Measurements from ENCODE around the gene C5orf46. TPM values are rescaled to one million over a fixed set of nuclear protein-coding genes. Genes with fewer than 3 reads are reported as not detected.

Gene C5orf46
- total RNA-seq, 5 donors from 2014 or later (not counting 1 experiment from before 2014, with no cell fraction given), result not detected

GRCh38 chr5:147918101-147918685 lies 11.9 kb upstream of the C5orf46 start:
- no peaks in the 10 kb centered on the region for H3K36me3 Mint-ChIP-seq

GRCh38 chr5:147913786-147914185 lies 7.4 kb upstream of the C5orf46 start:
- H3K36me3 Mint-ChIP-seq, result no peaks in the 10 kb centered on the region
- H3K4me1 Mint-ChIP-seq, result no peaks in the 10 kb centered on the region
- ChIA-PET CTCF (no interaction called here), POLR2A (no interaction called here)
- no peaks in the 10 kb centered on the region for H3K36me3 ChIP-seq (ENCODE audit: control insufficient read depth in 2 of 2, extremely low read depth in 1 of 2, insufficient read depth in 1 of 2, low read length in 1 of 2)
- ATAC-seq (replicated peaks in 1 of 4) (no peak), DNase-seq (no peak)
- peaks cover 3% of the 10 kb centered on the region in 2 donors for H3K27me3 Mint-ChIP-seq
- WGBS (ENCODE audit: insufficient coverage), result 71% methylated on average over 1 of the region's 3 CpGs
- no peak overlapping the region for H3K27ac Mint-ChIP-seq
- H3K9me3 ChIP-seq, result no peaks in the 10 kb centered on the region
- H3K4me3 ChIP-seq (ENCODE audit: control insufficient read depth in 1 of 2, extremely low read depth in 1 of 2, low read length in 1 of 2), result no peak overlapping the region
- H3K27me3 ChIP-seq (replicated peaks in 1 of 2; ENCODE audit: control insufficient read depth in 2 of 2, extremely low read depth in 1 of 2, insufficient read depth in 2 of 2, low read length in 1 of 2), result peaks cover 0 to 3% of the 10 kb centered on the region in 2 experiments
- H3K4me1 ChIP-seq (ENCODE audit: control insufficient read depth in 1 of 2, extremely low read depth in 1 of 2, insufficient read depth in 2 of 2, low read length in 2 of 2), result no peaks in the 10 kb centered on the region
- no peak overlapping the region for H3K27ac ChIP-seq (ENCODE audit: low read length)
- no peak overlapping the region for H3K4me3 Mint-ChIP-seq
- H3K9me3 Mint-ChIP-seq, result no peaks in the 10 kb centered on the region

More at GRCh38 chr5:147918101-147918685, 11.9 kb upstream of the C5orf46 start:
- Mint-ChIP-seq H3K27ac (no peak overlapping the region), H3K4me3 (no peak overlapping the region), H3K9me3 (no peaks in the 10 kb centered on the region), H3K4me1 (no peaks in the 10 kb centered on the region), H3K27me3 (peaks cover 2 to 3% of the 10 kb centered on the region in 2 donors)
- no CpG with 5 or more reads among the region's 2 CpGs for WGBS (ENCODE audit: insufficient coverage)
- DNase-seq (no peak), ATAC-seq (replicated peaks in 1 of 4) (no peak)
- no peaks in the 10 kb centered on the region for H3K36me3 ChIP-seq (ENCODE audit: control insufficient read depth in 2 of 2, extremely low read depth in 1 of 2, insufficient read depth in 1 of 2, low read length in 1 of 2)
- H3K4me1 ChIP-seq (ENCODE audit: control insufficient read depth in 1 of 2, extremely low read depth in 1 of 2, insufficient read depth in 2 of 2, low read length in 2 of 2), result no peaks in the 10 kb centered on the region
- no peaks in the 10 kb centered on the region for H3K9me3 ChIP-seq
- peaks cover 0 to 3% of the 10 kb centered on the region in 2 experiments for H3K27me3 ChIP-seq (replicated peaks in 1 of 2; ENCODE audit: control insufficient read depth in 2 of 2, extremely low read depth in 1 of 2, insufficient read depth in 2 of 2, low read length in 1 of 2)
- no peak overlapping the region for H3K4me3 ChIP-seq (ENCODE audit: control insufficient read depth in 1 of 2, extremely low read depth in 1 of 2, low read length in 1 of 2)
- POLR2A ChIA-PET, result no interaction called here
- CTCF ChIA-PET, result no interaction called here
- H3K27ac ChIP-seq (ENCODE audit: low read length), result no peak overlapping the region

GRCh38 chr5:147912011-147912410 lies 5.7 kb upstream of the C5orf46 start:
- no peak overlapping the region for H3K27ac Mint-ChIP-seq
- peaks cover 0 to 8% (median 0%) of the 10 kb centered on the region in 3 donors for H3K9me3 Mint-ChIP-seq
- H3K36me3 Mint-ChIP-seq, result no peaks in the 10 kb centered on the region
- DNase-seq, result no peak
- Histone ChIP-seq H3K27ac (ENCODE audit: low read length) (no peak overlapping the region), H3K4me3 (ENCODE audit: control insufficient read depth in 1 of 2, extremely low read depth in 1 of 2, low read length in 1 of 2) (no peak overlapping the region), H3K36me3 (ENCODE audit: control insufficient read depth in 2 of 2, extremely low read depth in 1 of 2, insufficient read depth in 1 of 2, low read length in 1 of 2) (no peaks in the 10 kb centered on the region), H3K9me3 (no peaks in the 10 kb centered on the region), H3K27me3 (replicated peaks in 1 of 2; ENCODE audit: control insufficient read depth in 2 of 2, extremely low read depth in 1 of 2, insufficient read depth in 2 of 2, low read length in 1 of 2) (peaks cover 0 to 3% of the 10 kb centered on the region in 2 experiments), H3K4me1 (ENCODE audit: control insufficient read depth in 1 of 2, extremely low read depth in 1 of 2, insufficient read depth in 2 of 2, low read length in 2 of 2) (no peaks in the 10 kb centered on the region)
- no peak for ATAC-seq (replicated peaks in 1 of 4)
- H3K4me3 Mint-ChIP-seq, result no peak overlapping the region
- H3K4me1 Mint-ChIP-seq, result no peaks in the 10 kb centered on the region
- no CpG with 5 or more reads among the region's 1 CpG for WGBS (ENCODE audit: insufficient coverage)
- H3K27me3 Mint-ChIP-seq, result peaks cover 3% of the 10 kb centered on the region in 2 donors
- CTCF ChIA-PET, result no interaction called here
- POLR2A ChIA-PET, result no interaction called here

DNA sequence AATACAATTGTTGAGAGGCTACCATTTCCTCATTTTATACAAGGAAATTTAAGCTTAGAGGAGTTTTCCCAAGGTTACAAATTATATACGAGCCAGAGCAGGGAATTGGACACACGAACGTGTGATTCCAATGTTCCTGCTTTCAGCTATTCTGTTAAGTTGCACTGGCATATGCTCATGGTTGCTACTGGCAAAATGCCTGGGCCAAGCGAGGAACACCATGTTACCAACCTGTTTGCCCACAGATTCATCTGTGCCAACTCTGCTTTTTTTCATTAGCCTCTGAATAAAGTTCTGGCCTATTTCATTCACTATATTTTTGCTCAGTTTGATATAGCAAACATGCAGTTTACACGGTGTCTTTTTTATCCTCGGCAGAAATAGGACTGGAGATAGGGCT lies 5.1 kb upstream of the C5orf46 start:
- ChIA-PET CTCF (no interaction called here), POLR2A (no interaction called here)
- WGBS (ENCODE audit: insufficient coverage), result 57% methylated on average over 3 of the region's 6 CpGs

DNA sequence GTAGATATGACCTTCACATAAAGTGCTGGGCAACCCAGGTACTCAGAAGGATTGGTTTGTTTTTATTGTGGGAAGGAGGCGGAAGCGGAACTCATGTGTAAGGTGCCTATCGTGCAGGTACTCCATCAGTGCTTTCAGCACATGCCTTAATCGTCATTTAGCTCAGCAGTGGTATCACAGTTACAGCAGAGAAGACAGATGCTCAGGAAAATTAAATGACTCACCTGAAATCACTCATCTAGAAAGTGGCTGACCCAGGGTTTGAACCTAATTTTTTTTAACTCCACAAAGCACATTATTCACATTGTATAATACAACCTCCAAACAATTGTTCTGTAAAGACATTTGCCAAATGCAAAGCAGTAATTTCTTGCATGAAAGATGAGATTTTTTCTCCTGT lies 2.2 kb downstream of the C5orf46 start:
- ChIA-PET POLR2A (no interaction called here), CTCF (no interaction called here)
- H3K4me3 Mint-ChIP-seq, result no peak overlapping the region

More for the DNA sequence above, 5.1 kb upstream of the C5orf46 start:
- ATAC-seq (replicated peaks in 1 of 4) (no peak), DNase-seq (no peak)
- Histone ChIP-seq H3K36me3 (ENCODE audit: control insufficient read depth in 2 of 2, extremely low read depth in 1 of 2, insufficient read depth in 1 of 2, low read length in 1 of 2) (no peaks in the 10 kb centered on the region), H3K27ac (ENCODE audit: low read length) (no peak overlapping the region), H3K4me3 (ENCODE audit: control insufficient read depth in 1 of 2, extremely low read depth in 1 of 2, low read length in 1 of 2) (no peak overlapping the region), H3K9me3 (no peaks in the 10 kb centered on the region), H3K4me1 (ENCODE audit: control insufficient read depth in 1 of 2, extremely low read depth in 1 of 2, insufficient read depth in 2 of 2, low read length in 2 of 2) (no peaks in the 10 kb centered on the region), H3K27me3 (replicated peaks in 1 of 2; ENCODE audit: control insufficient read depth in 2 of 2, extremely low read depth in 1 of 2, insufficient read depth in 2 of 2, low read length in 1 of 2) (peaks cover 0 to 3% of the 10 kb centered on the region in 2 experiments)
- Mint-ChIP-seq H3K4me1 (no peaks in the 10 kb centered on the region), H3K4me3 (no peak overlapping the region), H3K36me3 (no peaks in the 10 kb centered on the region), H3K9me3 (peaks cover 0 to 8% (median 0%) of the 10 kb centered on the region in 3 donors), H3K27ac (no peak overlapping the region), H3K27me3 (peaks cover 1 to 3% of the 10 kb centered on the region in 2 donors)

DNA sequence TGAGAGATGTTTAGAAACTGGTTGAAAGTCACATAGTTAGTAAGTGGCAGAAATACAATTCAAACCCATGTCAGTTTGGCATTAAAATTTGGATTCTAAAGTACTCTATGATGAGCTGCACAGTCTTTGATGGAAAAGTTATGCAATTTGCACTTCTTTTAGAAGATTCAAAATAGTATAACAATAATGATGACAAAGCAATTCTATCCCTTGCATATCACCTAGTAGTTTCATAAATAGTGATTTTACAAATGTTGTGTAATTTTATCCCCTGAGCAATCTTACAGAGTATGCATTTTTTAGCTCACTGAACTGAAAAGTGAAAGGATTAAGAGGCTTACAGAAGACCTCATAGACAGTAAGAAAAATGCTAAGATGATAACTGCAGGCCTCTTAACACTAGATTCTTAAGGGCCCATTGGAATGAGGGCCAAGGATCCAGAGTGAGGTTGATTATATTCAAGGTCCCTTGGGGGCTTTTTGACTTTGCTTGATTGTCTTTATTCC lies 3.7 kb downstream of the C5orf46 start:
- DNase-seq (no peak), ATAC-seq (replicated peaks in 1 of 4) (no peak)
- Histone ChIP-seq H3K27me3 (replicated peaks in 1 of 2; ENCODE audit: control insufficient read depth in 2 of 2, extremely low read depth in 1 of 2, insufficient read depth in 2 of 2, low read length in 1 of 2) (no peaks in the 10 kb centered on the region), H3K36me3 (ENCODE audit: control insufficient read depth in 2 of 2, extremely low read depth in 1 of 2, insufficient read depth in 1 of 2, low read length in 1 of 2) (no peaks in the 10 kb centered on the region), H3K27ac (ENCODE audit: low read length) (no peak overlapping the region), H3K4me3 (ENCODE audit: control insufficient read depth in 1 of 2, extremely low read depth in 1 of 2, low read length in 1 of 2) (no peak overlapping the region), H3K9me3 (no peaks in the 10 kb centered on the region), H3K4me1 (ENCODE audit: control insufficient read depth in 1 of 2, extremely low read depth in 1 of 2, insufficient read depth in 2 of 2, low read length in 2 of 2) (no peaks in the 10 kb centered on the region)
- H3K4me1 Mint-ChIP-seq, result no peaks in the 10 kb centered on the region
- H3K9me3 Mint-ChIP-seq, result no peaks in the 10 kb centered on the region
- no peak overlapping the region for H3K4me3 Mint-ChIP-seq
- no peaks in the 10 kb centered on the region for H3K36me3 Mint-ChIP-seq
- H3K27me3 Mint-ChIP-seq, result peaks cover 0 to 6% of the 10 kb centered on the region in 2 donors
- ChIA-PET POLR2A (no interaction called here), CTCF (no interaction called here)
- no peak overlapping the region for H3K27ac Mint-ChIP-seq

More for the DNA sequence above, 2.2 kb downstream of the C5orf46 start:
- no peaks in the 10 kb centered on the region for H3K27me3 ChIP-seq (replicated peaks in 1 of 2; ENCODE audit: control insufficient read depth in 2 of 2, extremely low read depth in 1 of 2, insufficient read depth in 2 of 2, low read length in 1 of 2)
- Mint-ChIP-seq H3K9me3 (peaks cover 0 to 8% (median 0%) of the 10 kb centered on the region in 3 donors), H3K27me3 (peaks cover 0 to 6% of the 10 kb centered on the region in 2 donors), H3K36me3 (no peaks in the 10 kb centered on the region), H3K4me1 (no peaks in the 10 kb centered on the region), H3K27ac (no peak overlapping the region)
- no peak overlapping the region for H3K27ac ChIP-seq (ENCODE audit: low read length)
- no peaks in the 10 kb centered on the region for H3K9me3 ChIP-seq
- WGBS (ENCODE audit: insufficient coverage), result 77% methylated on average over 4 of the region's 4 CpGs
- no peak for ATAC-seq (replicated peaks in 1 of 4)
- no peak for DNase-seq
- no peak overlapping the region for H3K4me3 ChIP-seq (ENCODE audit: control insufficient read depth in 1 of 2, extremely low read depth in 1 of 2, low read length in 1 of 2)
- no peaks in the 10 kb centered on the region for H3K36me3 ChIP-seq (ENCODE audit: control insufficient read depth in 2 of 2, extremely low read depth in 1 of 2, insufficient read depth in 1 of 2, low read length in 1 of 2)
- no peaks in the 10 kb centered on the region for H3K4me1 ChIP-seq (ENCODE audit: control insufficient read depth in 1 of 2, extremely low read depth in 1 of 2, insufficient read depth in 2 of 2, low read length in 2 of 2)

Data from T-cell (primary cell).